DND-41 (cell line): Measurements from ENCODE around the gene MFAP3L.

Experiments
- ATAC-seq: fragments of 200-7000 bp; cut with Tn5 transposase; 3 replicates; pipeline ENCODE4 v1.9.1; 2021; ENCODE audit warnings: low read depth; ENCODE audit not compliant: insufficient read depth
- DNase-seq: peaks from one replicate; pipeline ENCODE4 v3.0.0-alpha.2; 2020
- H2AFZ ChIP-seq: 2 replicates; pipeline ENCODE4 v1.6.0; 2012; ENCODE audit warnings: low read depth, low read length
- H3K27ac ChIP-seq: 2 replicates; pipeline ENCODE4 v1.5.1; 2012; ENCODE audit warnings: low read length, inconsistent platforms
- H3K27me3 ChIP-seq: fragments of 200-600 bp; sonication (generic); 2 replicates; pipeline ENCODE4 v1.6.0; 2012; ENCODE audit warnings: low read length, mild to moderate bottlenecking, inconsistent platforms; ENCODE audit not compliant: insufficient read depth, poor library complexity
- H3K36me3 ChIP-seq: 2 replicates; pipeline ENCODE4 v1.5.1; 2012; ENCODE audit warnings: low read length, inconsistent platforms; ENCODE audit not compliant: insufficient read depth
- H3K4me1 ChIP-seq: 2 replicates; pipeline ENCODE4 v1.5.1; 2012; ENCODE audit warnings: mild to moderate bottlenecking, low read length; ENCODE audit not compliant: insufficient read depth
- H3K4me2 ChIP-seq: 2 replicates; pipeline ENCODE4 v1.6.0; 2012; ENCODE audit warnings: mild to moderate bottlenecking, moderate library complexity, low read length, inconsistent platforms; ENCODE audit not compliant: insufficient read depth
- H3K4me3 ChIP-seq, 2 experiments: fragments of 200-600 bp in 1 of 2; shearing (Covaris generic) in 1 of 2; 2 replicates each; pipeline ENCODE4 v1.5.1; 2012 to 2016; ENCODE audit warnings: inconsistent platforms in 2 of 2, low read length in 2 of 2, mild to moderate bottlenecking in 2 of 2, low read depth in 1 of 2, moderate library complexity in 1 of 2
- H3K79me2 ChIP-seq: 2 replicates; pipeline ENCODE4 v1.6.0; 2012; ENCODE audit warnings: low read length, inconsistent platforms; ENCODE audit not compliant: insufficient read depth
- H3K9ac ChIP-seq: 2 replicates; pipeline ENCODE4 v1.6.0; 2012; ENCODE audit warnings: low read depth, mild to moderate bottlenecking, inconsistent platforms, low read length, moderate library complexity
- H3K9me3 ChIP-seq: 2 replicates; pipeline ENCODE4 v1.5.1; 2012; ENCODE audit warnings: low read length, moderate library complexity, mild to moderate bottlenecking, inconsistent platforms; ENCODE audit not compliant: insufficient read depth, severe bottlenecking
- H4K20me1 ChIP-seq: 2 replicates; pipeline ENCODE4 v1.6.0; 2012; ENCODE audit warnings: low read length; ENCODE audit not compliant: insufficient read depth
- CTCF ChIP-seq: IDR thresholded peaks from 2 replicates; pipeline ENCODE4 v1.5.1; 2012; ENCODE audit warnings: borderline replicate concordance, low read length, moderate library complexity, mild to moderate bottlenecking; ENCODE audit not compliant: poor library complexity, severe bottlenecking; ENCODE audit errors: extremely low read depth
- EZH2 ChIP-seq: IDR thresholded peaks from 3 replicates; pipeline ENCODE4 v1.6.1; 2012; ENCODE audit warnings: borderline replicate concordance, low read depth, mild to moderate bottlenecking, moderate library complexity, low read length, inconsistent platforms; ENCODE audit not compliant: severe bottlenecking

MFAP3L gene

GRCh38 chr4:169941141-169941540 is 85.1 kb downstream of the MFAP3L start:
- no peak overlapping the region for H3K9ac ChIP-seq
- TF ChIP-seq EZH2 (no peak), CTCF (no peak)
- H2AFZ ChIP-seq = no peak overlapping the region
- H3K79me2 ChIP-seq = no peaks in the 10 kb centered on the region
- no peak overlapping the region for H3K4me3 ChIP-seq
- no peak overlapping the region for H3K4me2 ChIP-seq
- no peak for DNase-seq
- no peak for ATAC-seq
- no peaks in the 10 kb centered on the region for H4K20me1 ChIP-seq
- H3K9me3 ChIP-seq = no peaks in the 10 kb centered on the region
- no peaks in the 10 kb centered on the region for H3K36me3 ChIP-seq
- no peaks in the 10 kb centered on the region for H3K4me1 ChIP-seq
- H3K27me3 ChIP-seq = no peaks in the 10 kb centered on the region
- no peak overlapping the region for H3K27ac ChIP-seq

- Histone ChIP-seq H3K4me1 (no peaks in the 10 kb centered on the region), H3K9me3 (no peaks in the 10 kb centered on the region), H3K27ac (no peak overlapping the region), H3K27me3 (no peaks in the 10 kb centered on the region), H3K4me3 (no peak overlapping the region), H3K9ac (no peak overlapping the region), H3K36me3 (no peaks in the 10 kb centered on the region), H4K20me1 (no peaks in the 10 kb centered on the region), H3K4me2 (no peak overlapping the region), H2AFZ (no peak overlapping the region), H3K79me2 (no peaks in the 10 kb centered on the region)
- TF ChIP-seq CTCF (no peak), EZH2 (no peak)
- DNase-seq (no peak), ATAC-seq (no peak)
Observed at GRCh38 chr4:169940460-169940859, 85.7 kb downstream of the MFAP3L start.
